ENCODE measurements around the gene PPIL4. TPM values are rescaled to one million over a fixed set of nuclear protein-coding genes. Genes with fewer than 3 reads are reported as not detected.

The PPIL4 gene
- total RNA-seq, 1 experiment from 2014 or later, result 21.7 TPM

Other genes starting within 250 kb of the PPIL4 start
- 25.5 and 34.1 TPM in 2 replicates for gene TAB2, start 228.3 kb downstream of the PPIL4 start, total RNA-seq (2014; rRNA removed; shearing (Covaris generic))
- gene SUMO4, start 145.8 kb downstream of the PPIL4 start, total RNA-seq (2014; rRNA removed; shearing (Covaris generic)), result 0.48 and 0.87 TPM in 2 replicates
- gene ZC3H12D, start 61.0 kb downstream of the PPIL4 start, total RNA-seq (2014; rRNA removed; shearing (Covaris generic)), result 0.03 and 0.18 TPM in 2 replicates
- 20.6 and 21.8 TPM in 2 replicates for gene GINM1, start 20.3 kb upstream of the PPIL4 start, total RNA-seq (2014; rRNA removed; shearing (Covaris generic))
- 24.9 and 27.2 TPM in 2 replicates for gene KATNA1, start 102.7 kb upstream of the PPIL4 start, total RNA-seq (2014; rRNA removed; shearing (Covaris generic))
- gene LATS1, start 172.1 kb upstream of the PPIL4 start, total RNA-seq (2014; rRNA removed; shearing (Covaris generic)), result 13.5 and 15.2 TPM in 2 replicates
- gene NUP43, start 200.5 kb upstream of the PPIL4 start, total RNA-seq (2014; rRNA removed; shearing (Covaris generic)), result 64.0 and 70.1 TPM in 2 replicates
- gene PCMT1, start 203.7 kb upstream of the PPIL4 start, total RNA-seq (2014; rRNA removed; shearing (Covaris generic)), result 104 and 118 TPM in 2 replicates